AG09309 (cell line): ENCODE data around the gene STK36.

Experiments
- DNase-seq: peaks from one replicate; pipeline ENCODE4 v3.0.0-alpha.2; 2010; ENCODE audit warnings: low read depth
- H3K4me3 ChIP-seq: 2 replicates; pipeline ENCODE4 v1.5.1; 2011; ENCODE audit warnings: mild to moderate bottlenecking, low read depth, low read length, moderate library complexity; ENCODE audit not compliant: control insufficient read depth
- CTCF ChIP-seq: IDR thresholded peaks from 2 replicates; pipeline ENCODE4 v1.5.1; 2011; ENCODE audit warnings: mild to moderate bottlenecking, low read depth, low read length, inconsistent platforms; ENCODE audit not compliant: insufficient read depth, control insufficient read depth; ENCODE audit errors: missing control alignments

Gene STK36

GRCh38 chr2:218659988-218660358 is 11.9 kb upstream of the STK36 start:
- no peak for DNase-seq
- no peak for TF ChIP-seq CTCF
- H3K4me3 ChIP-seq = peak overlapping the region; percentile 89

- TF ChIP-seq CTCF = no peak
- no peak overlapping the region for H3K4me3 ChIP-seq
These were observed 9.5 kb upstream of the STK36 start for GRCh38 chr2:218662377-218662776.

GRCh38 chr2:218662827-218663226 is 9.1 kb upstream of the STK36 start:
- no peak for TF ChIP-seq CTCF
- no peak for DNase-seq
- H3K4me3 ChIP-seq = no peak overlapping the region

More at GRCh38 chr2:218662377-218662776, 9.5 kb upstream of the STK36 start:
- DNase-seq = no peak

GRCh38 chr2:218663901-218664300 is 8.0 kb upstream of the STK36 start:
- no peak overlapping the region for H3K4me3 ChIP-seq
- DNase-seq = no peak
- no peak for TF ChIP-seq CTCF

- no peak overlapping the region for H3K4me3 ChIP-seq
- DNase-seq = no peak
- TF ChIP-seq CTCF = no peak
These were observed 7.2 kb upstream of the STK36 start for GRCh38 chr2:218664653-218665052.

GRCh38 chr2:218671097-218671653 is 711 bp upstream of the STK36 start:
- no peak for DNase-seq
- no peak for TF ChIP-seq CTCF
- peak overlapping the region; percentile 72 for H3K4me3 ChIP-seq

- TF ChIP-seq CTCF = no peak
- no peak overlapping the region for H3K4me3 ChIP-seq
- DNase-seq = no peak
These were observed 7.2 kb downstream of the STK36 start for GRCh38 chr2:218679119-218679518.
